IMR-90 (cell line): ENCODE measurements around the gene COX7C. TPM values are rescaled to one million over a fixed set of nuclear protein-coding genes. Genes with fewer than 3 reads are reported as not detected.

Experiments
- ATAC-seq: fragments of 200-7000 bp; cut with Tn5 transposase; 2 replicates; pipeline ENCODE4 v1.9.1; 2020; ENCODE audit warnings: low read depth, mild to moderate bottlenecking, moderate library complexity
- BruUV-seq: library from RNA; stranded (reverse); fragments of 400-500 nt; replicated peaks from 2 replicates; lab custom pipeline; 2021; lab: Mats Ljungman, UMichigan
- CTCF ChIA-PET: fragments of 300-600 bp; formaldehyde crosslinking; extraction: SDS; loops from one replicate; lab custom pipeline; 2021; ENCODE audit warnings: antibody characterized with exemption; lab: Yijun Ruan, JAX
- POLR2A ChIA-PET: fragments of 300-600 bp; sonication (Branson Sonifier 250); formaldehyde crosslinking; loops from one replicate; lab custom pipeline; 2022; ENCODE audit warnings: antibody characterized with exemption; ENCODE audit not compliant: unreplicated experiment; lab: Charles Lee
- DNase-seq: peaks from one replicate; pipeline ENCODE4 v3.0.0; 2013
- H2AFZ ChIP-seq: replicated peaks from 2 replicates; pipeline ENCODE3; 2013; ENCODE audit warnings: low read length, mild to moderate bottlenecking; ENCODE audit not compliant: poor library complexity
- H2AK5ac ChIP-seq: 2 replicates; pipeline ENCODE4 v1.6.1; 2013; ENCODE audit warnings: low read depth, low read length, inconsistent platforms
- H2AK9ac ChIP-seq: replicated peaks from 2 replicates; pipeline ENCODE3; 2013; ENCODE audit warnings: mild to moderate bottlenecking, low read depth, low read length, moderate library complexity; ENCODE audit not compliant: poor library complexity
- H2BK120ac ChIP-seq: 2 replicates; pipeline ENCODE4 v1.6.1; 2013; ENCODE audit warnings: low read depth, low read length, inconsistent platforms
- H2BK15ac ChIP-seq: 3 replicates; pipeline ENCODE4 v1.6.1; 2013; ENCODE audit warnings: low read depth, low read length, inconsistent platforms
- H2BK20ac ChIP-seq: 2 replicates; pipeline ENCODE4 v1.6.1; 2013; ENCODE audit warnings: low read depth, mild to moderate bottlenecking, inconsistent platforms, low read length, moderate library complexity
- H2BK5ac ChIP-seq: 2 replicates; pipeline ENCODE4 v1.6.1; 2013; ENCODE audit warnings: mild to moderate bottlenecking, low read depth, low read length, inconsistent platforms; ENCODE audit not compliant: poor library complexity, severe bottlenecking
- H3K14ac ChIP-seq: replicated peaks from 2 replicates; pipeline ENCODE4 v1.6.1; 2013; ENCODE audit warnings: low read depth, low read length, inconsistent platforms
- H3K18ac ChIP-seq: 2 replicates; pipeline ENCODE4 v1.6.1; 2013; ENCODE audit warnings: low read depth, low read length, control low read depth
- H3K23ac ChIP-seq: 2 replicates; pipeline ENCODE4 v1.6.1; 2013; ENCODE audit warnings: low read depth, low read length, inconsistent platforms
- H3K27ac ChIP-seq: 2 replicates; pipeline ENCODE4 v1.5.1; 2013; ENCODE audit warnings: mild to moderate bottlenecking, control low read depth, low read length; ENCODE audit not compliant: insufficient read depth
- H3K27me3 ChIP-seq: 2 replicates; pipeline ENCODE4 v1.6.1; 2013; ENCODE audit warnings: low read length; ENCODE audit not compliant: control insufficient read depth, insufficient read depth
- H3K36me3 ChIP-seq: 2 replicates; pipeline ENCODE4 v1.6.1; 2013; ENCODE audit warnings: low read length, mixed read lengths; ENCODE audit not compliant: control insufficient read depth, insufficient read depth
- H3K4ac ChIP-seq: 2 replicates; pipeline ENCODE4 v1.6.1; 2013; ENCODE audit warnings: low read depth, low read length, inconsistent platforms
- H3K4me1 ChIP-seq: 2 replicates; pipeline ENCODE4 v1.6.1; 2013; ENCODE audit warnings: low read length, mixed read lengths; ENCODE audit not compliant: control insufficient read depth, insufficient read depth
- H3K4me2 ChIP-seq: 2 replicates; pipeline ENCODE4 v1.6.1; 2013; ENCODE audit warnings: low read depth, mild to moderate bottlenecking, control low read depth, low read length, moderate library complexity
- H3K4me3 ChIP-seq: 2 replicates; pipeline ENCODE4 v1.5.1; 2013; ENCODE audit warnings: low read depth, mild to moderate bottlenecking, control low read depth, low read length, moderate library complexity; ENCODE audit not compliant: insufficient read depth
- H3K56ac ChIP-seq: 2 replicates; pipeline ENCODE4 v1.6.1; 2013; ENCODE audit warnings: low read length, inconsistent platforms; ENCODE audit not compliant: insufficient read depth; ENCODE audit errors: extremely low read depth
- H3K79me1 ChIP-seq, 2 experiments: 2 replicates each; pipeline ENCODE4 v1.6.1; 2013; ENCODE audit warnings: low read length in 2 of 2, inconsistent platforms in 1 of 2, low read depth in 1 of 2
- H3K9ac ChIP-seq: 2 replicates; pipeline ENCODE4 v1.6.1; 2013; ENCODE audit warnings: low read depth, low read length, control low read depth
- H3K9me1 ChIP-seq: 2 replicates; pipeline ENCODE4 v1.6.1; 2013; ENCODE audit warnings: low read length, inconsistent platforms; ENCODE audit not compliant: insufficient read depth
- H3K9me3 ChIP-seq: 2 replicates; pipeline ENCODE4 v1.6.1; 2013; ENCODE audit warnings: low read length; ENCODE audit not compliant: control insufficient read depth, insufficient read depth
- H4K20me1 ChIP-seq: 2 replicates; pipeline ENCODE4 v1.6.1; 2013; ENCODE audit warnings: low read length, inconsistent platforms; ENCODE audit not compliant: insufficient read depth
- H4K5ac ChIP-seq: 2 replicates; pipeline ENCODE4 v1.6.1; 2013; ENCODE audit warnings: mild to moderate bottlenecking, low read depth, low read length, control low read depth
- H4K8ac ChIP-seq, 2 experiments: 2 replicates each; pipeline ENCODE4 v1.6.1; 2013; ENCODE audit warnings: low read depth in 2 of 2, low read length in 2 of 2, control low read depth in 1 of 2, inconsistent platforms in 1 of 2
- H4K91ac ChIP-seq: 2 replicates; pipeline ENCODE4 v1.6.1; 2013; ENCODE audit warnings: low read depth, low read length, inconsistent platforms; ENCODE audit not compliant: insufficient read depth
- BHLHE40 ChIP-seq: fragments of 150-350 bp; IDR thresholded peaks from 2 replicates; pipeline ENCODE4 v1.6.1; 2016; ENCODE audit warnings: mild to moderate bottlenecking, low read depth, low read length
- CEBPB ChIP-seq: IDR thresholded peaks from 2 replicates; pipeline ENCODE4 v1.6.1; 2012; ENCODE audit warnings: low read depth, low read length, improper control_type of control experiment
- CHD1 ChIP-seq: IDR thresholded peaks from 2 replicates; pipeline ENCODE4 v1.6.1; 2012; ENCODE audit warnings: low read depth, low read length, improper control_type of control experiment
- MAFK ChIP-seq: IDR thresholded peaks from 2 replicates; pipeline ENCODE4 v1.6.1; 2012; ENCODE audit warnings: low read depth, low read length, improper control_type of control experiment
- MAZ ChIP-seq: IDR thresholded peaks from 2 replicates; pipeline ENCODE4 v1.6.1; 2012; ENCODE audit warnings: low read depth, mild to moderate bottlenecking, low read length, improper control_type of control experiment, moderate library complexity, borderline replicate concordance
- MXI1 ChIP-seq: IDR thresholded peaks from 2 replicates; pipeline ENCODE4 v1.6.1; 2012; ENCODE audit warnings: low read depth, mild to moderate bottlenecking, low read length, moderate library complexity, borderline replicate concordance
- NFE2L2 ChIP-seq: fragments of 150-350 bp; IDR thresholded peaks from 2 replicates; pipeline ENCODE4 v1.6.1; 2016; ENCODE audit warnings: low read depth, mild to moderate bottlenecking, low read length
- POLR2A ChIP-seq: IDR thresholded peaks from 2 replicates; pipeline ENCODE4 v1.6.1; 2012; ENCODE audit warnings: mild to moderate bottlenecking, low read depth, low read length
- RAD21 ChIP-seq: IDR thresholded peaks from 2 replicates; pipeline ENCODE4 v1.6.1; 2012; ENCODE audit warnings: low read length, improper control_type of control experiment
- RCOR1 ChIP-seq: IDR thresholded peaks from 2 replicates; pipeline ENCODE4 v1.6.1; 2012; ENCODE audit warnings: mild to moderate bottlenecking, low read length, improper control_type of control experiment; ENCODE audit not compliant: insufficient replicate concordance
- RFX5 ChIP-seq: IDR thresholded peaks from 2 replicates; pipeline ENCODE4 v1.8.0; 2012; ENCODE audit warnings: low read depth, mild to moderate bottlenecking, low read length, moderate library complexity
- SMC3 ChIP-seq: fragments of 150-350 bp; IDR thresholded peaks from 2 replicates; pipeline ENCODE4 v1.6.1; 2016; ENCODE audit warnings: low read depth, mild to moderate bottlenecking, antibody characterized with exemption, low read length, moderate library complexity
- WGBS, 2 experiments: methylation state at CpG; one replicate each; pipeline versions ENCODE4 v1.1.5 to v1.1.7; 2013; ENCODE audit warnings: missing lambda C conversion rate in 2 of 2; ENCODE audit not compliant: insufficient read length in 1 of 2; ENCODE audit errors: extremely low coverage in 2 of 2; 5-methylcytosine and 5-hydroxymethylcytosine counted together
- dilution Hi-C: fragments of 300-500 bp; cut with HindIII; formaldehyde crosslinking; loops from one replicate; pipeline ENCODE4 v1.14.3; 2018; ENCODE audit warnings: low sequenced_read_pairs; ENCODE audit not compliant: unreplicated experiment
- in situ Hi-C: fragments of 300-500 bp; cut with MboI; formaldehyde crosslinking; loops from 3 replicates; pipeline ENCODE4 v1.14.3; 2019; ENCODE audit warnings: low sequenced_read_pairs, inconsistent platforms, mixed read lengths
- intact Hi-C: fragments of 100-400 bp; cut with micrococcal nuclease; formaldehyde crosslinking; loops from 2 replicates; pipeline ENCODE4 v1.10.0; 2022
- polyA plus RNA-seq, 3 experiments: library from polyadenylated mRNA; depleted of rRNA; stranded (reverse); fragments of >200 nt; gene quantifications; 2 replicates each; pipeline ENCODE4 v1.2.3, GENCODE V29; 2012; ENCODE audit warnings: low replicate concordance in 1 of 3
- total RNA-seq: library from RNA; depleted of rRNA; stranded (reverse); fragments of >200 nt; gene quantifications from 2 replicates; pipeline ENCODE4 v1.2.3, GENCODE V29; 2012
- TF ChIP-seq, protein P1 (sequence below): fragments of 150-350 bp; IDR thresholded peaks from 2 replicates; pipeline ENCODE4 v1.6.1; 2017; ENCODE audit warnings: mild to moderate bottlenecking, antibody characterized with exemption, low read length, low read depth
- TF ChIP-seq, protein P2 (sequence below): fragments of 150-350 bp; IDR thresholded peaks from 2 replicates; pipeline ENCODE4 v1.6.1; 2016; ENCODE audit warnings: low read depth, mild to moderate bottlenecking, low read length, moderate library complexity, borderline replicate concordance

Gene COX7C
- total and polyA plus RNA-seq, 2 of the 4 experiments (the other 2 are of a cell fraction), result 91.4 to 564 TPM

DNA sequence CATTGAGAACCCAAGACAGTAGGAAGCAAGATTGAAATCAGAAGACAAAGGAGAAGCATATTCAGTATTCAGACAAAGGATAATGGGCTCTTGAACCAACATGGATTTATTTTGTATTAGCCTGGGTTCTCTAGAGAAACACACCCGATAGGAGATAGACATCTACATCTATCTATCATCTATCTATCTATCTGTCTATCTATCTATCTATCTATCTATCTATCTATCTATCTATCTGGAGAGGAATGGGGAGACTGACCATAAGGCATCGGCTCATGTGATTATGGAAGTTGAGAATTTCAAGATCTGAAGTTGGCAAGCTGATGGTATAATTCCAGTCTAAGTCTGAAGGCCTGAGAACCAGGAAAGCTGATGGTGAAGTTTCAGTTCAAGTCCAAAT lies 13.4 kb downstream of the COX7C start:
- Histone ChIP-seq H4K20me1 (no peaks in the 10 kb centered on the region), H4K8ac (no peak overlapping the region), H3K4me2 (no peak overlapping the region), H2AK9ac (no peak overlapping the region), H2AK5ac (no peak overlapping the region), H3K14ac (no peak overlapping the region), H3K4me1 (no peaks in the 10 kb centered on the region), H3K9me3 (no peaks in the 10 kb centered on the region), H3K23ac (no peak overlapping the region), H2BK120ac (no peak overlapping the region), H3K27me3 (no peaks in the 10 kb centered on the region; the same call in 1 of the 2 replicates), H2BK20ac (no peak overlapping the region), H3K18ac (no peak overlapping the region), H3K36me3 (no peaks in the 10 kb centered on the region), H2BK5ac (no peak overlapping the region), H4K5ac (no peak overlapping the region), H3K79me1 (no peaks in the 10 kb centered on the region), H4K91ac (no peak overlapping the region), H3K9ac (no peak overlapping the region), H3K4ac (no peak overlapping the region), H2AFZ (no peak overlapping the region), H3K9me1 (no peaks in the 10 kb centered on the region), H3K56ac (no peak overlapping the region), H2BK15ac (no peak overlapping the region), H3K27ac (no peak overlapping the region), H3K4me3 (no peak overlapping the region)
- no peak for DNase-seq
- in situ Hi-C loops (no loop called here), intact Hi-C loops (no loop called here), dilution Hi-C loops (no loop called here)
- CTCF ChIA-PET, result no interaction called here
- no CpG with 5 or more reads among the region's 2 CpGs for WGBS, 2 experiments
- TF ChIP-seq CEBPB (no peak), NFE2L2 (no peak), RAD21 (no peak), BHLHE40 (no peak), MAZ (no peak), POLR2A (no peak), MAFK (no peak), CHD1 (no peak), MXI1 (no peak), SMC3 (no peak), RCOR1 (no peak), RFX5 (no peak)
- TF ChIP-seq, protein P1, sequence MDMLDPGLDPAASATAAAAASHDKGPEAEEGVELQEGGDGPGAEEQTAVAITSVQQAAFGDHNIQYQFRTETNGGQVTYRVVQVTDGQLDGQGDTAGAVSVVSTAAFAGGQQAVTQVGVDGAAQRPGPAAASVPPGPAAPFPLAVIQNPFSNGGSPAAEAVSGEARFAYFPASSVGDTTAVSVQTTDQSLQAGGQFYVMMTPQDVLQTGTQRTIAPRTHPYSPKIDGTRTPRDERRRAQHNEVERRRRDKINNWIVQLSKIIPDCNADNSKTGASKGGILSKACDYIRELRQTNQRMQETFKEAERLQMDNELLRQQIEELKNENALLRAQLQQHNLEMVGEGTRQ, result no peak
- TF ChIP-seq, protein P2, sequence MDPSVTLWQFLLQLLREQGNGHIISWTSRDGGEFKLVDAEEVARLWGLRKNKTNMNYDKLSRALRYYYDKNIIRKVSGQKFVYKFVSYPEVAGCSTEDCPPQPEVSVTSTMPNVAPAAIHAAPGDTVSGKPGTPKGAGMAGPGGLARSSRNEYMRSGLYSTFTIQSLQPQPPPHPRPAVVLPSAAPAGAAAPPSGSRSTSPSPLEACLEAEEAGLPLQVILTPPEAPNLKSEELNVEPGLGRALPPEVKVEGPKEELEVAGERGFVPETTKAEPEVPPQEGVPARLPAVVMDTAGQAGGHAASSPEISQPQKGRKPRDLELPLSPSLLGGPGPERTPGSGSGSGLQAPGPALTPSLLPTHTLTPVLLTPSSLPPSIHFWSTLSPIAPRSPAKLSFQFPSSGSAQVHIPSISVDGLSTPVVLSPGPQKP, result no peak
- POLR2A ChIA-PET, result no interaction called here
- ATAC-seq, result no peak
- BruUV-seq, result no TSS peak
